ENCODE measurements around the gene ATP5MK. TPM values are rescaled to one million over a fixed set of nuclear protein-coding genes. Genes with fewer than 3 reads are reported as not detected.

ATP5MK gene
- total RNA-seq, 1 experiment from 2014 or later: 335 TPM

DNA sequence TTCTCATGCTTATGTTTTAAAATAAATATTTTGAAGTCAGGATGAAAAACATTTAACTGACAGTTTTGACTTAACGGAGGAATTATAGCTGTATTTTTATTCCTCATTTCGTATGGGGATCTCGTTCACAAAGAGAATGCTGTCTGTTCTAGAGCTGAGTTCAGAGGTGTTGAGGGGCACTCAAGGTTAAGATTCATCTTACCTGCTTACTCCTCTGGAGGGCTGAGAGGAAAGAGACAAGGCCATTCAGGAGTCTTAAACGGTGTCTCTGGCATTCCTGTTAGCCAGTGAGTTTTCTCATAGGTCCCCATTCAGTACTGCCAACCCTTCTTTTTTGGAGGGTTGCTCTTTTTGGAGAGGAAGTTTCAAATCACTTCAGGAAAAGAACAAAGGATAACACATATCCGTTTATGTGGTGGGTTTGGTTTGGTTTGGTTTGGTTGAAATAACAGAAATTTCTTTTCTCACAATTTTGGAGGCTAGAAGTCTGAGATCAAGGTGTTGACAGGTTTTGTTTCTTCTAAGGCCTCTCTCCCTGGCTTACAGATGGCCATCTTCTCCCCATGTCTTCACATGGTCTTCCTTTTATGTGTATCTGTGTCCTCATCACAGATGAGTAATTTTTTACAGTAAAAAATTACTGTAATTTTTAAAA lies 32.8 kb upstream of the ATP5MK start:
- H4K20me1 ChIP-seq (ENCODE audit: control insufficient read depth, insufficient read depth, insufficient read length): no peaks in the 10 kb centered on the region
- H3K79me2 ChIP-seq (ENCODE audit: insufficient read depth, low read length): no peaks in the 10 kb centered on the region; the same call in 1 of the 2 replicates
- no peak overlapping the region for H4K91ac ChIP-seq (ENCODE audit: insufficient read length, low read depth, low read length)
- H3K14ac ChIP-seq (ENCODE audit: insufficient read depth, low read length): no peak overlapping the region
- H3K23ac ChIP-seq (ENCODE audit: insufficient read length, low read depth, low read length): no peak overlapping the region
- H3K9me3 ChIP-seq (ENCODE audit: control insufficient read depth, low read depth, low read length): no peaks in the 10 kb centered on the region
- H2BK120ac ChIP-seq (ENCODE audit: low read depth, low read length, poor library complexity, severe bottlenecking): no peak overlapping the region
- H3K36me3 Mint-ChIP-seq (ENCODE audit: insufficient read depth in 1 of 3, low read depth in 3 of 3): peaks cover 41 to 92% (median 78%) of the 10 kb centered on the region in 3 experiments
- no peak overlapping the region for H3K56ac ChIP-seq (ENCODE audit: insufficient read length, low read depth, low read length)
- H3K4ac ChIP-seq (ENCODE audit: low read depth, low read length): no peak overlapping the region
- H3K23me2 ChIP-seq (ENCODE audit: insufficient read length, low read depth, low read length, poor library complexity, severe bottlenecking): no peaks in the 10 kb centered on the region
- no peak overlapping the region for H3K27ac Mint-ChIP-seq
- H3K27ac ChIP-seq (ENCODE audit: insufficient read length, low read depth, low read length): no peak overlapping the region
- H3K9me3 Mint-ChIP-seq: no peaks in the 10 kb centered on the region
- no peaks in the 10 kb centered on the region for H3K27me3 Mint-ChIP-seq (ENCODE audit: low read depth)
- no peak overlapping the region for H3K4me3 Mint-ChIP-seq
- no CpG with 5 or more reads among the region's 5 CpGs for WGBS (ENCODE audit: extremely low coverage, insufficient read length, low lambda C conversion rate)
- H3K79me1 ChIP-seq (ENCODE audit: insufficient read depth, low read depth, low read length, poor library complexity, severe bottlenecking): no peaks in the 10 kb centered on the region
- no peak overlapping the region for H2BK20ac ChIP-seq (ENCODE audit: low read depth, low read length, poor library complexity, severe bottlenecking)
- no peak overlapping the region for H3T11ph ChIP-seq (ENCODE audit: low read length)
- H2AK5ac ChIP-seq (ENCODE audit: insufficient read length, low read length): no peak overlapping the region
- H2BK15ac ChIP-seq (ENCODE audit: low read depth, low read length): no peak overlapping the region
- H3K9ac ChIP-seq (ENCODE audit: extremely low read depth, insufficient read length, low read length): no peak overlapping the region
- H3K18ac ChIP-seq (ENCODE audit: insufficient read length, low read depth, low read length): no peak overlapping the region
- H2AFZ ChIP-seq (ENCODE audit: low read length): no peak overlapping the region
- no peaks in the 10 kb centered on the region for H3K27me3 ChIP-seq (ENCODE audit: insufficient read depth, low read length)
- DNase-seq: no peak
- H3K4me1 ChIP-seq (ENCODE audit: insufficient read depth, low read length): no peaks in the 10 kb centered on the region
- no peak overlapping the region for H2BK12ac ChIP-seq (ENCODE audit: insufficient read length, low read depth, low read length)
- no peaks in the 10 kb centered on the region for H3K4me1 Mint-ChIP-seq
- H4K8ac ChIP-seq (replicated peaks; ENCODE audit: insufficient read length, low read depth, low read length): no peak overlapping the region
- H3K4me2 ChIP-seq (ENCODE audit: insufficient read depth, insufficient read length, low read length): no peak overlapping the region
- H2BK5ac ChIP-seq (ENCODE audit: insufficient read length, low read length): no peak overlapping the region
- H4K5ac ChIP-seq (ENCODE audit: insufficient read length, low read depth, low read length): no peak overlapping the region
- TF ChIP-seq, protein P1, sequence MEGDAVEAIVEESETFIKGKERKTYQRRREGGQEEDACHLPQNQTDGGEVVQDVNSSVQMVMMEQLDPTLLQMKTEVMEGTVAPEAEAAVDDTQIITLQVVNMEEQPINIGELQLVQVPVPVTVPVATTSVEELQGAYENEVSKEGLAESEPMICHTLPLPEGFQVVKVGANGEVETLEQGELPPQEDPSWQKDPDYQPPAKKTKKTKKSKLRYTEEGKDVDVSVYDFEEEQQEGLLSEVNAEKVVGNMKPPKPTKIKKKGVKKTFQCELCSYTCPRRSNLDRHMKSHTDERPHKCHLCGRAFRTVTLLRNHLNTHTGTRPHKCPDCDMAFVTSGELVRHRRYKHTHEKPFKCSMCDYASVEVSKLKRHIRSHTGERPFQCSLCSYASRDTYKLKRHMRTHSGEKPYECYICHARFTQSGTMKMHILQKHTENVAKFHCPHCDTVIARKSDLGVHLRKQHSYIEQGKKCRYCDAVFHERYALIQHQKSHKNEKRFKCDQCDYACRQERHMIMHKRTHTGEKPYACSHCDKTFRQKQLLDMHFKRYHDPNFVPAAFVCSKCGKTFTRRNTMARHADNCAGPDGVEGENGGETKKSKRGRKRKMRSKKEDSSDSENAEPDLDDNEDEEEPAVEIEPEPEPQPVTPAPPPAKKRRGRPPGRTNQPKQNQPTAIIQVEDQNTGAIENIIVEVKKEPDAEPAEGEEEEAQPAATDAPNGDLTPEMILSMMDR (conservative IDR thresholded peaks at IDR 0.05): no peak
